ENCODE results near the gene HERPUD2. TPM values are rescaled to one million over a fixed set of nuclear protein-coding genes. Genes with fewer than 3 reads are reported as not detected.

HERPUD2 gene
- total RNA-seq, 2 donors from 2014 or later = 25.3 to 58.3 TPM

DNA sequence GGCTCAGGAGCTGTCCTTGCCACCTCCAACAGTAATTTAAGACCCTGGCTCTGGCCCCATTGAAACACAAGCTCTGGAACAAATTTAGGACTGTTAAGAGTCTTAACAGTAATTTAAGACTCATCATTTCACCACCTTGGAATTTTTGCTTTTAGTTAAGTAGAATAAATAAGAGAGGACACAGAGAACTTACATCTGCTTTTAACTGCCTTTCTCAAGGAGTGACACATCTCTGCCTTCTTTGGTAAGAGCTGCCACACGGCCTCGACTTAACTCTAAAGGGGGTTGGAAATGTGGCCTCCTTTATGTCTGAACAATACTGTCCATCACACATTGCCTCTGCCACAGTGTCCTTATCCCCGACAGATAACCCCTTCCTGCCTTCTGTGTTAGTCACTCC, 77.9 kb downstream of the HERPUD2 start:
- no peak for DNase-seq (ENCODE audit: low spot score)
- H3K9me3 ChIP-seq = no peaks in the 10 kb centered on the region
- no peak overlapping the region for H3K27ac ChIP-seq
- H3K4me1 ChIP-seq (replicated peaks) = no peaks in the 10 kb centered on the region
- 27% methylated on average over 3 of the region's 3 CpGs for WGBS
- TF ChIP-seq POLR2AphosphoS5 (IDR thresholded peaks at IDR 0.05) (no peak), POLR2A (IDR thresholded peaks at IDR 0.05) (no peak)
- TF ChIP-seq, protein P1, sequence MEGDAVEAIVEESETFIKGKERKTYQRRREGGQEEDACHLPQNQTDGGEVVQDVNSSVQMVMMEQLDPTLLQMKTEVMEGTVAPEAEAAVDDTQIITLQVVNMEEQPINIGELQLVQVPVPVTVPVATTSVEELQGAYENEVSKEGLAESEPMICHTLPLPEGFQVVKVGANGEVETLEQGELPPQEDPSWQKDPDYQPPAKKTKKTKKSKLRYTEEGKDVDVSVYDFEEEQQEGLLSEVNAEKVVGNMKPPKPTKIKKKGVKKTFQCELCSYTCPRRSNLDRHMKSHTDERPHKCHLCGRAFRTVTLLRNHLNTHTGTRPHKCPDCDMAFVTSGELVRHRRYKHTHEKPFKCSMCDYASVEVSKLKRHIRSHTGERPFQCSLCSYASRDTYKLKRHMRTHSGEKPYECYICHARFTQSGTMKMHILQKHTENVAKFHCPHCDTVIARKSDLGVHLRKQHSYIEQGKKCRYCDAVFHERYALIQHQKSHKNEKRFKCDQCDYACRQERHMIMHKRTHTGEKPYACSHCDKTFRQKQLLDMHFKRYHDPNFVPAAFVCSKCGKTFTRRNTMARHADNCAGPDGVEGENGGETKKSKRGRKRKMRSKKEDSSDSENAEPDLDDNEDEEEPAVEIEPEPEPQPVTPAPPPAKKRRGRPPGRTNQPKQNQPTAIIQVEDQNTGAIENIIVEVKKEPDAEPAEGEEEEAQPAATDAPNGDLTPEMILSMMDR (IDR thresholded peaks at IDR 0.05) = no peak
- H3K4me3 ChIP-seq = no peak overlapping the region
- intact Hi-C loops (cut with DNase I) = no loop called here
- no peaks in the 10 kb centered on the region for H3K36me3 ChIP-seq
- H3K27me3 ChIP-seq (replicated peaks; ENCODE audit: insufficient read depth) = no peaks in the 10 kb centered on the region

DNA sequence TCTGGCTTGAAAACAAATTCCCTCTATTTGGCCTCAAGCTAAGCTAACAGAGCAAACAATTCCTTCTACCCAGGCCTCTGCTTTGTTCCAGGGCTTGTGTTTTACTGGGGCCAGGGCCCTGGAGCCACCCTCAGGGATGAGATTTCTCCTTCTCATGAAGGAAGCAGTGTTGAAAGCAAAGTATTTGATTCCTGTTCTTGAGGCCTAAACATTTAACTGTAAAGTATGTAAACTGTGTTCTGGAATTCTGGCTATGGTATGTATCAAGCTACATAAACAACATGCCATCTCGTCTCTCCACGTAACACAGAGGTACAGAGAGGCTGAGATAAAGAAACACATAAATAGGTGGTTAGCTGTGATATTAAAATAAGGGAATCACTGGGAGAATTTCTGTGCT, 81.8 kb downstream of the HERPUD2 start:
- 67% methylated on average over 2 of the region's 2 CpGs for WGBS
- Histone ChIP-seq H3K27ac (no peak overlapping the region), H3K4me3 (no peak overlapping the region), H3K36me3 (no peaks in the 10 kb centered on the region), H3K4me1 (replicated peaks) (no peaks in the 10 kb centered on the region), H3K9me3 (no peaks in the 10 kb centered on the region), H3K27me3 (replicated peaks; ENCODE audit: insufficient read depth) (no peaks in the 10 kb centered on the region)
- intact Hi-C loops (cut with DNase I) = no loop called here
- no peak for DNase-seq (ENCODE audit: low spot score)
- TF ChIP-seq, protein P1 (IDR thresholded peaks at IDR 0.05) = no peak
- TF ChIP-seq POLR2AphosphoS5 (IDR thresholded peaks at IDR 0.05) = no peak
- TF ChIP-seq POLR2A (IDR thresholded peaks at IDR 0.05) = no peak

DNA sequence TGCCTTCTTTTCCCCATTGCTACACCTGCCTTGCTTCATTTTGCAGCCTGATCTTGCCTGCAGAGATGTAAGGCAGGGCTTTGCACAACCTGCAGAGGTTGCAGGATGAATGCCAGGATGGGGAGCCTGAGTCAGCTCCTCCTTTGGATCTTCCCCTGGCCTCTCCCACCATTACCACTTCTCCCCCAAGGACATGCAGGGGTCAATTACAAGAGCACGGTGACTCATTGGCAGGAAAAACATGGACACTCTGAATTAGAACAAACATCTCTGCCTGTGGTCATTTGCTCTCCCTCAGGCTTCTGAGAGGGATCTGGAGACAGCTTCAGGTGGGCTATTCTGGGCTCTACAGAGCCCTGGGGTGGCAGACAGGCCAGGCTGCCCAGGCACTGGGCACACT, 89.2 kb downstream of the HERPUD2 start:
- DNase-seq (ENCODE audit: low spot score) = no peak
- no peaks in the 10 kb centered on the region for H3K27me3 ChIP-seq (replicated peaks; ENCODE audit: insufficient read depth)
- no peak for TF ChIP-seq POLR2A (IDR thresholded peaks at IDR 0.05)
- H3K4me1 ChIP-seq (replicated peaks) = no peaks in the 10 kb centered on the region
- intact Hi-C loops (cut with DNase I) = no loop called here
- H3K4me3 ChIP-seq = no peak overlapping the region
- 73% methylated on average over 1 of the region's 1 CpG for WGBS
- no peak overlapping the region for H3K27ac ChIP-seq
- no peaks in the 10 kb centered on the region for H3K9me3 ChIP-seq
- no peaks in the 10 kb centered on the region for H3K36me3 ChIP-seq

DNA sequence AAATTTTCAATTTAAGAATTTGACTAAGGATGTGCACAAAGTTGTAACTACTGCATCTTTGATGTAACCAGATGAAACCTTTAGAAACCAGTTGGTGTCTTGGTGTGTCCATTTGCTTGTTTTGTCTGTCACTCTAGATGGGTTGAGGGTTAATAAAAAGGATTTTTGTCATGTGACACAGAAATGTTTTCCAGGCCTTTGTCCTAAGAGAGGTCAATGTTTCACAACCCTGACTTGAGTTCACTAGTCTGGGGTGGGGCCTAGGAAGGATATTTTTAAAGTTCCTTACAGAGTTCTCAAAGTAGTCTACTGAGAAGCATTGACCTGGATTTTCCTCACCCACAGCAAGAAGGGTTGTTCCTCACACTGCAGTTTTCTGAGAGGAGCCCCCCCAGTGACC, 90.3 kb downstream of the HERPUD2 start:
- DNase-seq (ENCODE audit: low spot score) = no peak
- Histone ChIP-seq H3K36me3 (no peaks in the 10 kb centered on the region), H3K4me1 (replicated peaks) (no peaks in the 10 kb centered on the region), H3K4me3 (no peak overlapping the region), H3K9me3 (no peaks in the 10 kb centered on the region), H3K27ac (no peak overlapping the region), H3K27me3 (replicated peaks; ENCODE audit: insufficient read depth) (no peaks in the 10 kb centered on the region)
- intact Hi-C loops (cut with DNase I) = no loop called here
- TF ChIP-seq POLR2A (IDR thresholded peaks at IDR 0.05) (no peak), POLR2AphosphoS5 (IDR thresholded peaks at IDR 0.05) (no peak)
- TF ChIP-seq, protein P1 (IDR thresholded peaks at IDR 0.05) = no peak

DNA sequence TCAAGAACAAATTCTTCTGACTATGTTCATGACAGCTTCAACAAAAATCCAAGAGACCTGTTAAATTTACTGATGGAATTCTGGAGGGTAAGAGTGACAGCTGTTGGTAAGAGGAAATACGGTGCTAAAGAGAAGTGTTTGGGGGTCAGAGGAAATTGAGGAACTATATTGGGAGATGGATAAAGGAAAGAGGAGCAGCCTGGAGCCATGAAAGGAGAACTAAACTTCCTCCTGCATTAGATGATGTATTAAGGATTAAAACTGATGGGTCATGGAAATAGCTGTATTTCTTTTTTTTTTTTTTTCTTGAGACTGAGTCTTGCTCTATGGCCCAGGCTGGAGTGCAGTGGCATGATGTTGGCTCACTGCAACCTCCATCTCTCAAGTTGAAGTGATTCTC, 95.3 kb downstream of the HERPUD2 start:
- TF ChIP-seq, protein P1 (IDR thresholded peaks at IDR 0.05) = no peak
- no peak for TF ChIP-seq POLR2A (IDR thresholded peaks at IDR 0.05)
- TF ChIP-seq POLR2AphosphoS5 (IDR thresholded peaks at IDR 0.05) = no peak
- H3K4me3 ChIP-seq = no peak overlapping the region
- no peaks in the 10 kb centered on the region for H3K9me3 ChIP-seq

More for the DNA sequence above, 95.3 kb downstream of the HERPUD2 start:
- Histone ChIP-seq H3K27me3 (replicated peaks; ENCODE audit: insufficient read depth) (no peaks in the 10 kb centered on the region), H3K27ac (no peak overlapping the region), H3K36me3 (no peaks in the 10 kb centered on the region), H3K4me1 (replicated peaks) (no peaks in the 10 kb centered on the region)
- intact Hi-C loops (cut with DNase I) = no loop called here
- DNase-seq (ENCODE audit: low spot score) = no peak
- WGBS = 71% methylated on average over 1 of the region's 1 CpG

All from prostate gland (tissue), 2 donors.